PC-9 (cell line): ENCODE measurements around the gene ILF2. TPM values are rescaled to one million over a fixed set of nuclear protein-coding genes. Genes with fewer than 3 reads are reported as not detected.
A peak's percentile ranks its signal among the peaks of the same experiment; 100 is the strongest.

Experiments used
- BruUV-seq: library from RNA; stranded (reverse); fragments of 400-500 nt; replicated peaks from 2 replicates; lab custom pipeline; 2021; lab: Mats Ljungman, UMichigan
- CTCF ChIA-PET: fragments of 300-600 bp; sonication (Branson Sonifier 250); formaldehyde crosslinking; loops from one replicate; lab custom pipeline; 2022; ENCODE audit warnings: antibody characterized with exemption; lab: Charles Lee
- POLR2A ChIA-PET: fragments of 300-600 bp; sonication (Branson Sonifier 250); formaldehyde crosslinking; loops from one replicate; lab custom pipeline; 2022; ENCODE audit warnings: antibody characterized with exemption; ENCODE audit not compliant: unreplicated experiment; lab: Charles Lee
- DNase-seq, 2 experiments: peaks; one replicate each; pipeline versions ENCODE4 v3.0.0 to v3.0.0-alpha.2; 2015 to 2022; ENCODE audit warnings: mixed read lengths in 1 of 2
- H2AFZ ChIP-seq: fragments of 200-600 bp; sonication (generic); 2 replicates; pipeline ENCODE4 v1.8.1; 2017; ENCODE audit warnings: antibody characterized with exemption
- H3F3A ChIP-seq: fragments of 200-600 bp; sonication (generic); 2 replicates; pipeline ENCODE4 v1.8.1; 2017; ENCODE audit warnings: antibody characterized with exemption, mild to moderate bottlenecking, low read depth; ENCODE audit not compliant: insufficient read depth
- H3K27ac ChIP-seq: fragments of 200-600 bp; sonication (generic); 2 replicates; pipeline ENCODE4 v1.6.1; 2016; ENCODE audit warnings: mixed run types
- H3K27me3 ChIP-seq: fragments of 200-600 bp; sonication (generic); 2 replicates; pipeline ENCODE4 v1.6.1; 2016; ENCODE audit warnings: low read depth, mixed run types; ENCODE audit not compliant: insufficient read depth
- H3K36me3 ChIP-seq: fragments of 200-600 bp; sonication (generic); 2 replicates; pipeline ENCODE4 v1.6.1; 2016; ENCODE audit warnings: low read depth, mixed run types
- H3K4me1 ChIP-seq: fragments of 200-600 bp; sonication (generic); replicated peaks from 2 replicates; pipeline ENCODE4 v1.6.1; 2016; ENCODE audit warnings: mixed run types; ENCODE audit not compliant: insufficient read depth
- H3K4me2 ChIP-seq: fragments of 200-600 bp; sonication (generic); 2 replicates; pipeline ENCODE4 v1.6.1; 2017; ENCODE audit warnings: mixed run types
- H3K4me3 ChIP-seq: fragments of 200-600 bp; sonication (generic); 2 replicates; pipeline ENCODE4 v1.6.1; 2016; ENCODE audit warnings: mixed run types
- H3K79me2 ChIP-seq: fragments of 200-600 bp; sonication (generic); 2 replicates; pipeline ENCODE4 v1.6.1; 2017; ENCODE audit warnings: low read depth, mixed run types
- H3K9me2 ChIP-seq: fragments of 200-600 bp; sonication (generic); 2 replicates; pipeline ENCODE4 v1.8.1; 2017; ENCODE audit warnings: mild to moderate bottlenecking; ENCODE audit not compliant: insufficient read depth
- H3K9me3 ChIP-seq: fragments of 200-600 bp; sonication (generic); 2 replicates; pipeline ENCODE4 v1.8.1; 2016; ENCODE audit warnings: low read depth; ENCODE audit not compliant: insufficient read depth
- H4K20me1 ChIP-seq: fragments of 200-600 bp; sonication (generic); 2 replicates; pipeline ENCODE4 v1.8.1; 2017; ENCODE audit not compliant: insufficient read depth
- CTCF ChIP-seq: fragments of 200-600 bp; sonication (generic); conservative IDR thresholded peaks from 2 replicates; pipeline ENCODE4 v1.6.1; 2017; ENCODE audit warnings: mixed run types, antibody characterized with exemption, mild to moderate bottlenecking, moderate library complexity
- EZH2 ChIP-seq: fragments of 200-600 bp; sonication (generic); IDR thresholded peaks from 2 replicates; pipeline ENCODE4 v1.8.0; 2017; ENCODE audit warnings: antibody characterized with exemption, low read depth
- intact Hi-C: fragments of 100-400 bp; cut with micrococcal nuclease; formaldehyde crosslinking; loops from one replicate; pipeline ENCODE4 v1.10.0; 2022; ENCODE audit not compliant: unreplicated experiment
- total RNA-seq: library from RNA; stranded (reverse); gene quantifications from 2 replicates; pipeline ENCODE4 v1.2.3, GENCODE V29; 2021

ILF2 gene
- total RNA-seq, 1 experiment from 2014 or later, result 145 TPM

GRCh38 chr1:153667439-153667838 is 3.4 kb downstream of the ILF2 start:
- intact Hi-C loops, result no loop called here
- H3K9me3 ChIP-seq, result no peaks in the 10 kb centered on the region
- ChIA-PET POLR2A (no interaction called here), CTCF (no interaction called here)
- no peaks in the 10 kb centered on the region for H3K9me2 ChIP-seq
- no peak overlapping the region for H3K4me3 ChIP-seq
- peaks cover 66% of the 10 kb centered on the region for H3K36me3 ChIP-seq
- H3F3A ChIP-seq, result peaks cover 83% of the 10 kb centered on the region
- H2AFZ ChIP-seq, result no peak overlapping the region
- TF ChIP-seq EZH2 (no peak), CTCF (no peak)
- peaks cover 13% of the 10 kb centered on the region for H3K4me1 ChIP-seq
- H3K79me2 ChIP-seq, result peaks cover 46% of the 10 kb centered on the region
- no peak overlapping the region for H3K27ac ChIP-seq
- peaks cover 6% of the 10 kb centered on the region; the same call in 1 of the 2 replicates for H4K20me1 ChIP-seq
- no TSS peak for BruUV-seq
- H3K27me3 ChIP-seq, result no peaks in the 10 kb centered on the region
- no peak overlapping the region for H3K4me2 ChIP-seq
- DNase-seq, result no peak

GRCh38 chr1:153663211-153663610 is 7.6 kb downstream of the ILF2 start:
- CTCF ChIA-PET, result no interaction called here
- H3K79me2 ChIP-seq, result peaks cover 32% of the 10 kb centered on the region

GRCh38 chr1:153662269-153662668 is 8.5 kb downstream of the ILF2 start:
- H2AFZ ChIP-seq, result no peak overlapping the region
- H3K4me2 ChIP-seq, result no peak overlapping the region
- ChIA-PET CTCF (no interaction called here), POLR2A (interaction anchor here (0.6 kb wide), 1 partner anchor 96 kb away, joined by 3 read pairs; no protein-coding TSS in a partner anchor)
- peaks cover 45% of the 10 kb centered on the region for H3K36me3 ChIP-seq
- H3K9me3 ChIP-seq, result no peaks in the 10 kb centered on the region
- H3K27ac ChIP-seq, result 0 out of 2 replicates have a peak overlapping the region, but pooled peaks have one; percentile 22
- H3F3A ChIP-seq, result peaks cover 71% of the 10 kb centered on the region
- TF ChIP-seq EZH2, result no peak
- no peak for TF ChIP-seq CTCF
- intact Hi-C loops, result no loop called here
- H3K9me2 ChIP-seq, result no peaks in the 10 kb centered on the region
- no peak for DNase-seq
- H3K27me3 ChIP-seq, result no peaks in the 10 kb centered on the region
- H3K4me3 ChIP-seq, result no peak overlapping the region
- H3K4me1 ChIP-seq, result peaks cover 6% of the 10 kb centered on the region
- peaks cover 24% of the 10 kb centered on the region for H3K79me2 ChIP-seq
- TSS peak; percentile 5 for BruUV-seq
- H4K20me1 ChIP-seq, result no peaks in the 10 kb centered on the region; the same call in 1 of the 2 replicates

More at GRCh38 chr1:153663211-153663610, 7.6 kb downstream of the ILF2 start:
- H3K27ac ChIP-seq, result no peak overlapping the region
- H3F3A ChIP-seq, result peaks cover 81% of the 10 kb centered on the region
- POLR2A ChIA-PET, result no interaction called here
- peaks cover 54% of the 10 kb centered on the region for H3K36me3 ChIP-seq
- TF ChIP-seq CTCF (no peak), EZH2 (no peak)
- H4K20me1 ChIP-seq, result no peaks in the 10 kb centered on the region; the same call in 1 of the 2 replicates
- H3K27me3 ChIP-seq, result no peaks in the 10 kb centered on the region
- H3K9me2 ChIP-seq, result no peaks in the 10 kb centered on the region
- no peak overlapping the region for H2AFZ ChIP-seq
- H3K4me3 ChIP-seq, result no peak overlapping the region
- no peak overlapping the region for H3K4me2 ChIP-seq
- intact Hi-C loops, result no loop called here
- H3K4me1 ChIP-seq, result peaks cover 6% of the 10 kb centered on the region
- BruUV-seq, result no TSS peak
- DNase-seq, result no peak
- H3K9me3 ChIP-seq, result no peaks in the 10 kb centered on the region
